ENCODE data around the gene MOG. TPM values are rescaled to one million over a fixed set of nuclear protein-coding genes. Genes with fewer than 3 reads are reported as not detected.

The MOG gene
- total RNA-seq = not detected

- DNase-seq (ENCODE audit: low read depth in 2 of 3, low spot score in 2 of 3) = no peak
These were observed at the start of gene MOG for GRCh38 chr6:29656798-29657197. MOG (plus strand) TSS chr6:29657092; CDS start chr6:29657210, 118 bp downstream.

- no peak for DNase-seq (ENCODE audit: low read depth in 2 of 3, low spot score in 2 of 3)
These were observed 48.8 kb upstream of the MOG start for GRCh38 chr6:29608131-29608530.

- DNase-seq (ENCODE audit: low read depth in 2 of 3, low spot score in 2 of 3) = no peak
These were observed 46.4 kb upstream of the MOG start for GRCh38 chr6:29610540-29610939.

- DNase-seq (ENCODE audit: low read depth in 2 of 3, low spot score in 2 of 3) = no peak
These were observed 45.5 kb upstream of the MOG start for GRCh38 chr6:29611426-29611825.

- DNase-seq (ENCODE audit: low read depth in 2 of 3, low spot score in 2 of 3) = no peak
These were observed 38.9 kb upstream of the MOG start for GRCh38 chr6:29617782-29618554.

- no peak for DNase-seq (ENCODE audit: low read depth in 2 of 3, low spot score in 2 of 3)
These were observed 37.2 kb upstream of the MOG start for GRCh38 chr6:29619578-29620160.

- DNase-seq (ENCODE audit: low read depth in 2 of 3, low spot score in 2 of 3) = no peak
These were observed 36.3 kb upstream of the MOG start for GRCh38 chr6:29620630-29621029.

GRCh38 chr6:29624520-29624961, 32.4 kb upstream of the MOG start:
- DNase-seq (ENCODE audit: low read depth in 2 of 3, low spot score in 2 of 3) = no peak

- DNase-seq (ENCODE audit: low read depth in 2 of 3, low spot score in 2 of 3) = no peak
These were observed 31.5 kb upstream of the MOG start for GRCh38 chr6:29625337-29625930.

GRCh38 chr6:29626948-29627754, 29.7 kb upstream of the MOG start:
- no peak for DNase-seq (ENCODE audit: low read depth in 2 of 3, low spot score in 2 of 3)

- peak in 2 of 3 donors; percentile 60 to 71 for DNase-seq (ENCODE audit: low read depth in 2 of 3, low spot score in 2 of 3)
These were observed 29.0 kb upstream of the MOG start for GRCh38 chr6:29627755-29628418.

- DNase-seq (ENCODE audit: low read depth in 2 of 3, low spot score in 2 of 3) = peak in 2 of 3 donors; percentile 54 to 56
These were observed 28.2 kb upstream of the MOG start for GRCh38 chr6:29628419-29629281.

- DNase-seq (ENCODE audit: low read depth in 2 of 3, low spot score in 2 of 3) = no peak
These were observed 27.3 kb upstream of the MOG start for GRCh38 chr6:29629571-29629970.

GRCh38 chr6:29630315-29630714, 26.6 kb upstream of the MOG start:
- DNase-seq (ENCODE audit: low read depth in 2 of 3, low spot score in 2 of 3) = no peak

GRCh38 chr6:29631209-29631810, 25.6 kb upstream of the MOG start:
- no peak for DNase-seq (ENCODE audit: low read depth in 2 of 3, low spot score in 2 of 3)

GRCh38 chr6:29631860-29632731, 24.8 kb upstream of the MOG start:
- peak in 2 of 3 donors; percentile 51 to 53 for DNase-seq (ENCODE audit: low read depth in 2 of 3, low spot score in 2 of 3)

GRCh38 chr6:29632789-29633533, 23.9 kb upstream of the MOG start, which contains the start of gene GABBR1:
GABBR1 (minus strand) TSS chr6:29633183; CDS start chr6:29632385, 798 bp downstream.
- peak in 2 of 3 donors; percentile 72 to 73 for DNase-seq (ENCODE audit: low read depth in 2 of 3, low spot score in 2 of 3)

All from hematopoietic multipotent progenitor cell (in vitro differentiated cells).